T-helper 2 cell treated with Interferon-gamma antibody and Interleukin-4, amounts not matched to agents 100 ng/mL and 5 ng/mL, for 36 hours (primary cell): ENCODE results near the gene SDK2. TPM values are rescaled to one million over a fixed set of nuclear protein-coding genes. Genes with fewer than 3 reads are reported as not detected.

Experiments
- intact Hi-C: fragments of 100-400 bp; cut with micrococcal nuclease; formaldehyde crosslinking; loops from one replicate; pipeline ENCODE4 v1.15.1; 2023
- total RNA-seq: library from RNA; stranded (reverse); gene quantifications from 2 replicates; pipeline ENCODE4 v1.2.3, GENCODE V29; 2022

The SDK2 gene
- total RNA-seq, 1 donor from 2014 or later, result 2.9 TPM

- intact Hi-C loops, result no loop called here
Observed at GRCh38 chr17:73289549-73290254, 354.5 kb downstream of the SDK2 start.

DNA sequence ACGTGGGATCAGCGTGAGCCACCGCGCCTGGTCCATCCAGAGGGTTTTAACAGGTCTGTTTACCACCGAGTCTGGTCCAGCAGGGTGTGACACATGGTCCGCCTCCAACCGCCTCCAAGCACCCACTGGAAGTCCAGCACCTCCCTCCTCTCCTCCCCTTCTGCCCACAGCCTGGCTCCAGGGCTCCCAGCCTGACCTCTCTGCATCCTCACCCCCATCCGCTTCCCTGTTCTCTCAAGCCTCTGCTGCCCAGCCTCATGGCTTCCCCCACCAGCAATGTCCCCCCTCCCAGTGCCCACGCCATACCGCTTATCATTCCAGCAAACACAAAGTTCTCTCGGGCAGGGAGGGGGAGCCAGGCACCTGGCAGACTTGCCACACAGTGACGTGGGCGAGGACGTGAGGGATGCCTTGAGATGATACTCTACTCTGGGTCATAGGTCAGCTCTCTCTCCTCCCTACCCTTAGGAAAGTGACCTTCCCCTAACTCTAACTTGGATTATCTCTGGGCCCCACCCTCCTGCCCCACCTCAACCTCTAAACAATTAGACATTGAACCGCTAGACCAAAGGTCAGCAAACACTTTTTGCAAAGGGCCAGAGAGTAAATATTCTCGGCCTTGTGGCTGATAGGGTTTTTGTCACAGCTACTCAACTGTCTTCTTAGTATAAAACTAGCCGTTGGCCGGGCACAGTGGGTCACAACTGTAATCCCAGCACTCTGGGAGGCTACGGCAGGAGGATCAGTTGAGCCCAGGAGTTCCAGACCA, 355.5 kb downstream of the SDK2 start:
- intact Hi-C loops, result no loop called here

DNA sequence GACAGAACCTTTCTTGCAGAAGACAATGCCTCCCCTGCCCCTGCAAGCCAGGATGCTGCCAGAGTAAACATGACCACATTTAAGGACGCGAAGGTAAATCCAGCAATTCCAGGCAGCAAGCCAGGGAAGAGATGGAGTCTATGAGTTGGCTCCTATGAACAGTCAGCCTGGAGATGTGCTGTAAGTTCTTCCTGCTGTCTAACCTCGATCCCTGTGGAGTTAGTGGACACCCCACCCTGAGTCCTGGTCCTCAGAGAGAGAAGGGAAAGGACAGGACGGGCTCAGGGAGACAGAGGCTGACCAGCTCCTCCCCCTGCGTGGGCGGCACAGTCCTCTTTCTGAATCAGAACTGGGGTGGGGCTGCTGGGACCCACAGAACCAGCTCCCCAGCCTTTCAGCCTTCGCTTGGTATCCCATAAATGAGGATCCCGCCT, 357.4 kb downstream of the SDK2 start:
- intact Hi-C loops, result no loop called here

DNA sequence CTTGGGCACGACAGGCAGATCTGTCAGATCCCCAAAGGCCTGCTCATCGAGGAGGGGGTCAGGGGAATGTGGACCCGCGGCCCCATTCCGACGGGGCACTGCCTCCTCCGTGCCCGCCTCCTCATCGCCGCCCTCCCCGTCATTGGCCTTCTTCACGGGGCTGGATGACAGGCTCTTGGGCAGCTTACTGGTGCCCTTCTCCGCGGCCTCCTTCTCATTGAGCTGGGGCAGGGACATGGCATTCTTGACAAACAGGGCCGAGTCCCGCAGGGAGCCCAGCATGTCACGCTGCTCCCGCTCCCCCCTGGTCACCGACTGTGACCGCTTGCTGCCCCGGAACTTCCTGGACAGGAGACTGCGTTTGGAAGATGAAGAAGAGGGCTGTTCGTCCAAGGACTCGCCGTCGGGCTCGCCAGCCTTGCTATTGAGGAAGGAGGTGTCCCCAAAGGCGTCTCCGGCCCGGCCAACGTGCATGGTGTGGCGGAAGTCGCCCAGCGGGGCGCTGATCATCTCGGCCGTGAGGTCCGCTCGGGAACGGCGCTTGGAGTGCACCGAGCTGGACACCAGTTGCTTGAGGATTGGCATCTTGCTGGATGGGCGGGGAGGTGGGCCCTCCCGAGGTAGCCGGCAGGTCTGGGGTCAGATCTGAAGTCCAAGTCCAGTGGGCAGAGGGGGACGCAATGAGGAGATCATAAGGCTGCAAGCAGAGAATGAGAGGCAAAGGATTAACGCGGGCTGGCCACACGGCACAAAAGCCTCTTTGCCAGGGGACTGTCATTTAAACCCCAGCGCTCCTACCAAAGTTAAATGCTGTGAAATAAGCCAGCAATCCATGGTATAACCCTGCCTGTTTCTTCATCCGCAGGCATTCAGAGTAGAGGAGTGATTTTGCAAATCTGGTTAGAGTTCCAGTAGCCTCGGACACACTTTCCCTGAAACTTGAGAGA, 358.1 kb downstream of the SDK2 start:
- intact Hi-C loops, result no loop called here

DNA sequence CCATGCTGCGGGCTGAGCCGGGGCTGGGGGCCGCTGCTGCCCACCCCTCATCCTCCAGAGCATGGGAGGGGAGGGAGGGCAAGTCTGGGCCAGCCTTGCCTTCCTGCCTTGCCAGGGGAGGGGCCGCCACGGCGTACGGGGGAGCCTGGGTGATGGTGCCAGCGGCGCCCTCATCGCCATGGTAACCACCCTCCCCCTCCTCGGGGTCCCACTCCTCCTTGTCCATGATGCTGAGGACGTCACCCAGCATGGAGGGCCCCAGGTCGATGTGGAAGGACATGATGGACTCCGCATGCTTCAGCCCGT, 358.7 kb downstream of the SDK2 start:
- intact Hi-C loops, result no loop called here

DNA sequence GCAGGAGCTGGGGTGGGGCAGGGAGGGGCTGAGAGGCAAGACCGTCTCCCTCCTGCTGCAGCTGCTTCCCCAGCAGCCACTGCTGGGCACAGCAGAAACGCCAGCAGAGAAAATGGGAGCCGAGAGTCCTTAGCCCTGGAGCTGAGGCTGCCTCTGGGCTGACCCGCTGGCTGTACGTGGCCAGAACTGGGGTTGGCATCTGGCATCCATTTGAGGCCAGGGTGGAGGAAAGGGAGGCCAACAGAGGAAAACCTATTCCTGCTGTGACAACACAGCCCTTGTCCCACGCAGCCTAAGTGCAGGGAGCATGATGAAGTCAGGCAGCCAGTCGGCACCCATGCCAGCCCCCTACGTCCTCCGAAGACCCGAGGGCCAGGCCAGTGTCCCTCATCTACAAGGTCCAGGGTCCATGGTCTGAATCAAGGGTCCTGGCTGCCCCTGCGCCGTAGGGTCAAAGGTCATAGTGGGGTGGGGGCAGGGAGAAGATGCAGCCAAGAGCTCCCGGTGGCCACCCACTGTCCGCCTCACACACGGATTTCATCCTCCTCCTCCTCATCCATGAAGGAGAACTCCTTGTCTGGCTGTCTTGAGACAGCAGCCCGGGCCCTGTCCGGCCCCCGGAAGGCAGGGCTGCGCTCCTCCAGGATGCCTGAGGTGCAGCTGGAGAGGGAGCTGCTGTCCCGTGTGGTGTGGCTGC, 359.2 kb downstream of the SDK2 start:
- intact Hi-C loops, result no loop called here
